ENCODE measurements around the gene MBD1. TPM values are rescaled to one million over a fixed set of nuclear protein-coding genes. Genes with fewer than 3 reads are reported as not detected.
"Not testable (repeated sequence)": the region's sequence is repeated elsewhere in the genome, so short reads cannot be mapped to it uniquely, and the experiment has no call there.

MBD1 gene
- polyA plus RNA-seq, 1 of the 3 experiments (the other 2 are of a cell fraction), result 72.3 TPM

- ChIA-PET CTCF (interaction anchor here (0.7 to 2.0 kb wide), 2 partner anchors 68 to 802 kb away, joined by 3 to 9 read pairs; partner anchors contain the start of gene C18orf32), POLR2A (no interaction called here)
- no peak for DNase-seq
- H3K4me2 ChIP-seq, result no peak overlapping the region
- H3K79me2 ChIP-seq (ENCODE audit: insufficient read depth), result peaks cover 18% of the 10 kb centered on the region; the same call in 1 of the 2 replicates
- H2AFZ ChIP-seq (ENCODE audit: low read depth), result peak overlapping the region; percentile 58; the same call in 1 of the 2 replicates
- no peak overlapping the region for H3K9ac ChIP-seq
- no peaks in the 10 kb centered on the region for H4K20me1 ChIP-seq (ENCODE audit: insufficient read depth)
- H3K4me3 ChIP-seq (ENCODE audit: low read depth in 2 of 2, low read length in 1 of 2), result no peak overlapping the region
- H3K4me1 ChIP-seq (ENCODE audit: control insufficient read depth in 1 of 2, insufficient read depth in 2 of 2, low read depth in 1 of 2, low read length in 1 of 2), result peaks cover 0 to 9% of the 10 kb centered on the region in 2 experiments; a peak in 1 of 4 replicates
- TF ChIP-seq, protein P1, sequence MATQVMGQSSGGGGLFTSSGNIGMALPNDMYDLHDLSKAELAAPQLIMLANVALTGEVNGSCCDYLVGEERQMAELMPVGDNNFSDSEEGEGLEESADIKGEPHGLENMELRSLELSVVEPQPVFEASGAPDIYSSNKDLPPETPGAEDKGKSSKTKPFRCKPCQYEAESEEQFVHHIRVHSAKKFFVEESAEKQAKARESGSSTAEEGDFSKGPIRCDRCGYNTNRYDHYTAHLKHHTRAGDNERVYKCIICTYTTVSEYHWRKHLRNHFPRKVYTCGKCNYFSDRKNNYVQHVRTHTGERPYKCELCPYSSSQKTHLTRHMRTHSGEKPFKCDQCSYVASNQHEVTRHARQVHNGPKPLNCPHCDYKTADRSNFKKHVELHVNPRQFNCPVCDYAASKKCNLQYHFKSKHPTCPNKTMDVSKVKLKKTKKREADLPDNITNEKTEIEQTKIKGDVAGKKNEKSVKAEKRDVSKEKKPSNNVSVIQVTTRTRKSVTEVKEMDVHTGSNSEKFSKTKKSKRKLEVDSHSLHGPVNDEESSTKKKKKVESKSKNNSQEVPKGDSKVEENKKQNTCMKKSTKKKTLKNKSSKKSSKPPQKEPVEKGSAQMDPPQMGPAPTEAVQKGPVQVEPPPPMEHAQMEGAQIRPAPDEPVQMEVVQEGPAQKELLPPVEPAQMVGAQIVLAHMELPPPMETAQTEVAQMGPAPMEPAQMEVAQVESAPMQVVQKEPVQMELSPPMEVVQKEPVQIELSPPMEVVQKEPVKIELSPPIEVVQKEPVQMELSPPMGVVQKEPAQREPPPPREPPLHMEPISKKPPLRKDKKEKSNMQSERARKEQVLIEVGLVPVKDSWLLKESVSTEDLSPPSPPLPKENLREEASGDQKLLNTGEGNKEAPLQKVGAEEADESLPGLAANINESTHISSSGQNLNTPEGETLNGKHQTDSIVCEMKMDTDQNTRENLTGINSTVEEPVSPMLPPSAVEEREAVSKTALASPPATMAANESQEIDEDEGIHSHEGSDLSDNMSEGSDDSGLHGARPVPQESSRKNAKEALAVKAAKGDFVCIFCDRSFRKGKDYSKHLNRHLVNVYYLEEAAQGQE (IDR thresholded peaks at IDR 0.05; ENCODE audit: low read depth, low read length), result no peak
- TF ChIP-seq USF2 (IDR thresholded peaks at IDR 0.05; ENCODE audit: borderline replicate concordance, low read depth, low read length) (no peak), TEAD4 (IDR thresholded peaks at IDR 0.05; ENCODE audit: borderline replicate concordance, insufficient read depth) (no peak), POLR2AphosphoS5 (IDR thresholded peaks at IDR 0.05; ENCODE audit: low read depth, low read length) (no peak), NFIC (IDR thresholded peaks at IDR 0.05; ENCODE audit: borderline replicate concordance) (no peak), JUND (IDR thresholded peaks at IDR 0.05) (no peak), ELF1 (IDR thresholded peaks at IDR 0.05) (no peak), IRF3 (IDR thresholded peaks at IDR 0.05; ENCODE audit: low read depth, low read length) (no peak)
- TF ChIP-seq, protein P2, sequence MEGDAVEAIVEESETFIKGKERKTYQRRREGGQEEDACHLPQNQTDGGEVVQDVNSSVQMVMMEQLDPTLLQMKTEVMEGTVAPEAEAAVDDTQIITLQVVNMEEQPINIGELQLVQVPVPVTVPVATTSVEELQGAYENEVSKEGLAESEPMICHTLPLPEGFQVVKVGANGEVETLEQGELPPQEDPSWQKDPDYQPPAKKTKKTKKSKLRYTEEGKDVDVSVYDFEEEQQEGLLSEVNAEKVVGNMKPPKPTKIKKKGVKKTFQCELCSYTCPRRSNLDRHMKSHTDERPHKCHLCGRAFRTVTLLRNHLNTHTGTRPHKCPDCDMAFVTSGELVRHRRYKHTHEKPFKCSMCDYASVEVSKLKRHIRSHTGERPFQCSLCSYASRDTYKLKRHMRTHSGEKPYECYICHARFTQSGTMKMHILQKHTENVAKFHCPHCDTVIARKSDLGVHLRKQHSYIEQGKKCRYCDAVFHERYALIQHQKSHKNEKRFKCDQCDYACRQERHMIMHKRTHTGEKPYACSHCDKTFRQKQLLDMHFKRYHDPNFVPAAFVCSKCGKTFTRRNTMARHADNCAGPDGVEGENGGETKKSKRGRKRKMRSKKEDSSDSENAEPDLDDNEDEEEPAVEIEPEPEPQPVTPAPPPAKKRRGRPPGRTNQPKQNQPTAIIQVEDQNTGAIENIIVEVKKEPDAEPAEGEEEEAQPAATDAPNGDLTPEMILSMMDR (IDR thresholded peaks at IDR 0.05), result no peak
- no peaks in the 10 kb centered on the region for H3F3A ChIP-seq (replicated peaks; ENCODE audit: insufficient read depth)
- H3K9me3 ChIP-seq, result no peaks in the 10 kb centered on the region
- no peaks in the 10 kb centered on the region for H3K27me3 ChIP-seq (ENCODE audit: insufficient read depth)
- H3K36me3 ChIP-seq (replicated peaks in 1 of 2; ENCODE audit: control insufficient read depth in 1 of 2, insufficient read depth in 2 of 2, low read length in 1 of 2), result peaks cover 0 to 20% of the 10 kb centered on the region in 2 experiments
- no peaks in the 10 kb centered on the region for H3K9me2 ChIP-seq
- H3K27ac ChIP-seq (ENCODE audit: low read depth in 2 of 2, low read length in 1 of 2), result no peak overlapping the region
- 90% methylated on average over 4 of the region's 4 CpGs for WGBS (ENCODE audit: low lambda C conversion rate)
Measured at GRCh38 chr18:50289108-50289443, 7.8 kb upstream of the MBD1 start.

- Histone ChIP-seq H3K4me2 (peak overlapping the region; percentile 76), H2AFZ (ENCODE audit: low read depth) (peak overlapping the region; percentile 95), H3K36me3 (replicated peaks in 1 of 2; ENCODE audit: control insufficient read depth in 1 of 2, insufficient read depth in 2 of 2, low read length in 1 of 2) (peaks cover 0 to 25% of the 10 kb centered on the region in 2 experiments), H3K4me3 (ENCODE audit: low read depth in 2 of 2, low read length in 1 of 2) (peak overlapping the region; percentile 73 to 95), H3K79me2 (ENCODE audit: insufficient read depth) (peaks cover 18% of the 10 kb centered on the region; the same call in 1 of the 2 replicates), H3K27ac (ENCODE audit: low read depth in 2 of 2, low read length in 1 of 2) (peak overlapping the region; percentile 30 to 84; a peak in 2 of 4 replicates)
- H3F3A ChIP-seq (replicated peaks; ENCODE audit: insufficient read depth); H3K9ac ChIP-seq; POLR2A ChIA-PET; H3K9me3 ChIP-seq; H3K9me2 ChIP-seq; H4K20me1 ChIP-seq (ENCODE audit: insufficient read depth); H3K27me3 ChIP-seq (ENCODE audit: insufficient read depth); DNase-seq; H3K4me1 ChIP-seq (ENCODE audit: control insufficient read depth in 1 of 2, insufficient read depth in 2 of 2, low read depth in 1 of 2, low read length in 1 of 2): not testable (repeated sequence)
- CTCF ChIA-PET, result interaction anchor here (0.7 to 2.0 kb wide), 2 partner anchors 69 to 802 kb away, joined by 3 to 9 read pairs; partner anchors contain the start of gene C18orf32
- 75% methylated on average over 21 of the region's 21 CpGs for WGBS (ENCODE audit: low lambda C conversion rate)
Measured at GRCh38 chr18:50288348-50289107, 7.2 kb upstream of the MBD1 start.

Data from SK-N-SH (cell line).